Thoracic aorta (tissue), 2 donors: ENCODE measurements around the gene SUGP1. TPM values are rescaled to one million over a fixed set of nuclear protein-coding genes. Genes with fewer than 3 reads are reported as not detected.

Experiments
- ATAC-seq: fragments of 150-250 bp; one replicate; pipeline ENCODE4 v1.8.0; 2017; ENCODE audit warnings: low read depth; ENCODE audit not compliant: insufficient number of reproducible peaks, low FRiP score
- DNase-seq: peaks from one replicate; pipeline ENCODE4 v3.0.0-alpha.2; 2020; ENCODE audit warnings: low spot score
- H3K27ac ChIP-seq, 2 donors: fragments of 200-600 bp; sonication (generic); 1 replicate in 1 of 2; 2 replicates in 1 of 2; pipeline ENCODE4 v1.5.1; 2016; ENCODE audit warnings: mild to moderate bottlenecking in 2 of 2, moderate library complexity in 2 of 2
- H3K27me3 ChIP-seq: fragments of 200-600 bp; sonication (generic); replicated peaks from 2 replicates; pipeline ENCODE4 v1.6.0; 2016; ENCODE audit warnings: mild to moderate bottlenecking; ENCODE audit not compliant: insufficient read depth
- H3K36me3 ChIP-seq: fragments of 200-600 bp; sonication (generic); one replicate; pipeline ENCODE4 v1.5.1; 2016
- H3K4me1 ChIP-seq, 2 donors: fragments of 200-600 bp; sonication (generic); 1 replicate in 1 of 2; 2 replicates in 1 of 2; pipeline versions ENCODE4 v1.5.1 to v1.6.0; 2016; ENCODE audit warnings: low read depth in 2 of 2, mild to moderate bottlenecking in 1 of 2; ENCODE audit not compliant: control insufficient read depth in 1 of 2
- H3K4me3 ChIP-seq: fragments of 200-600 bp; sonication (generic); 2 replicates; pipeline ENCODE4 v1.5.1; 2016; ENCODE audit warnings: mild to moderate bottlenecking
- H3K9me3 ChIP-seq: fragments of 200-600 bp; sonication (generic); 2 replicates; pipeline ENCODE4 v1.5.1; 2016
- CTCF ChIP-seq: fragments of 200-600 bp; sonication (generic); IDR thresholded peaks from one replicate; pipeline ENCODE4 v1.5.1; 2019; ENCODE audit warnings: antibody characterized with exemption
- total RNA-seq, 2 donors: library from RNA; depleted of rRNA; stranded (reverse); fragments of >200 nt; gene quantifications; one replicate each; pipeline versions ENCODE4 v1.1.0 to v1.2.3, GENCODE V29; 2016

Gene SUGP1
- total RNA-seq, 2 donors from 2014 or later: 25.0 to 43.0 TPM

- Histone ChIP-seq H3K27me3 (no peaks in the 10 kb centered on the region), H3K36me3 (peaks cover 78% of the 10 kb centered on the region), H3K9me3 (no peaks in the 10 kb centered on the region), H3K27ac (no peak overlapping the region), H3K4me3 (no peak overlapping the region), H3K4me1 (peaks cover 0 to 23% of the 10 kb centered on the region in 2 donors)
- no peak for TF ChIP-seq CTCF
- DNase-seq (no peak), ATAC-seq (no peak)
Measured at GRCh38 chr19:19341026-19341425, 20.7 kb upstream of the SUGP1 start.

GRCh38 chr19:19338082-19338481 lies 17.8 kb upstream of the SUGP1 start:
- Histone ChIP-seq H3K27ac (no peak overlapping the region), H3K27me3 (no peaks in the 10 kb centered on the region), H3K4me1 (peaks cover 0 to 23% of the 10 kb centered on the region in 2 donors), H3K9me3 (no peaks in the 10 kb centered on the region), H3K4me3 (no peak overlapping the region), H3K36me3 (peaks cover 58% of the 10 kb centered on the region)
- DNase-seq: no peak
- ATAC-seq: no peak
- no peak for TF ChIP-seq CTCF

DNA sequence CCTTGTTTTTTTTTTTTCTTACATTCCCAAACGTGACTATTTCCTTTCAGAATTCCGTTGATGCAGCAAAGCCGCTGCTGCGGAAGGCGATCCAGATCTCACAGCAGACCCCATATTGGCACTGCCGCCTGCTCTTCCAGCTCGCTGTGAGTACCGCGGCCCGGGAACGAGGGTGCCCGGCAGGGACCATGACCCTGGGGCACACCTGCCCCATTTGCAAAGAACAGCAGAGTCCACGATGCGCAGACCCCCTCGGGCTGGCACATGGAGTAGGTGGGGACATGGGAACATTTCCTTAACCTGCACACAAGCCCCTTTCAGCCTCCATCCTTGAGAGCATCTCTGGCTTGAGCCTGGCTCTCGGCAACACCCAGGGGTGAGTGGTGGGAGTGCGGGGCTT lies 16.8 kb upstream of the SUGP1 start:
- H3K4me1 ChIP-seq: peaks cover 0 to 23% of the 10 kb centered on the region in 2 donors
- no peaks in the 10 kb centered on the region for H3K27me3 ChIP-seq
- no peak overlapping the region for H3K4me3 ChIP-seq
- no peak for TF ChIP-seq CTCF
- no peak for ATAC-seq
- H3K9me3 ChIP-seq: no peaks in the 10 kb centered on the region
- peaks cover 63% of the 10 kb centered on the region for H3K36me3 ChIP-seq
- no peak for DNase-seq
- H3K27ac ChIP-seq: no peak overlapping the region

GRCh38 chr19:19336597-19336996 lies 16.3 kb upstream of the SUGP1 start:
- H3K36me3 ChIP-seq: peaks cover 65% of the 10 kb centered on the region
- no peak for ATAC-seq
- no peak for TF ChIP-seq CTCF
- H3K9me3 ChIP-seq: no peaks in the 10 kb centered on the region
- H3K27me3 ChIP-seq: no peaks in the 10 kb centered on the region
- peaks cover 0 to 23% of the 10 kb centered on the region in 2 donors for H3K4me1 ChIP-seq
- peak overlapping the region; percentile 16 to 61 for H3K27ac ChIP-seq
- no peak for DNase-seq
- no peak overlapping the region for H3K4me3 ChIP-seq

- no peak for TF ChIP-seq CTCF
- H3K9me3 ChIP-seq: no peaks in the 10 kb centered on the region
- H3K4me3 ChIP-seq: no peak overlapping the region
- H3K27ac ChIP-seq: no peak overlapping the region
- ATAC-seq (no peak), DNase-seq (no peak)
- no peaks in the 10 kb centered on the region for H3K27me3 ChIP-seq
- peaks cover 0 to 23% of the 10 kb centered on the region in 2 donors for H3K4me1 ChIP-seq
- peaks cover 55% of the 10 kb centered on the region for H3K36me3 ChIP-seq
Measured at GRCh38 chr19:19335408-19336158, 15.3 kb upstream of the SUGP1 start.
